ENCODE measurements around the gene PLAAT4.

Gene PLAAT4, protein sequence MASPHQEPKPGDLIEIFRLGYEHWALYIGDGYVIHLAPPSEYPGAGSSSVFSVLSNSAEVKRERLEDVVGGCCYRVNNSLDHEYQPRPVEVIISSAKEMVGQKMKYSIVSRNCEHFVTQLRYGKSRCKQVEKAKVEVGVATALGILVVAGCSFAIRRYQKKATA

DNA sequence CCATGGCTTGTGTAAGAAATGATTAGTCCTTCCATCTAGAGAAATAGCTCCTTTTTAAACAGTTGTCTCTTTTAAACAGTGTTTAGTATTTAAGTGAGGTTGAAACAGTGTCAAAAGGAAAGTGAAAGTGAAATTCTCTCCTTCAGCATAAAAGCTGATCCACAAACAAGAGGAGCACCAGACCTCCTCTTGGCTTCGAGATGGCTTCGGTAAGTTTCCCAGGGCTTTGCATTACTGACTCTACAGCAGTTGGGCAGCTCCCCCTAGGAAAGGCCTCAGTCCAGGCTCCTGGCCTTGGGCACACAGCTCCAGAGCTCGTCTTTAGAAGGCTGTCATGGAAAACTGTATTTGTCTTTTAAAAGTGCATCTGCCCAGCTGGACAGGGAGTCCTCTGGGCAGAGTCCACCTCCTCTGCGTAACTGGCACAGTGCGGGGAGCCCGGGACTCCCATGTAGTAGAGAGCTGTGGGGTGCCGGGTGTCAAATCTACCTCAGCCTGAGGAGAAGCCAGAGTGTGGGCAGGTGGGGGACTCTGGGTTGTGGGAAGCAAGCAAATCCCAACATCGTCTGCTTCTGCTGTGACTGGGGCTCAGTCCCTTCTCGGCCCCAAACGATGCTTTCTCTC is at the start of gene PLAAT4:
Gene PLAAT4 (plus strand): TSS at position 140 of the 624 bp plus-strand sequence. CDS start 61 bp downstream, at position 201.
- no peak within 1 kb of the TSS for H3K9ac ChIP-seq (ENCODE audit: insufficient read length, low read depth)
- H3K4me1 ChIP-seq (ENCODE audit: insufficient read depth, insufficient read length), result peaks cover 5% of the 10 kb centered on the region
- H3K27me3 ChIP-seq (ENCODE audit: insufficient read depth, insufficient read length), result no peaks in the 10 kb centered on the region
- no peak for DNase-seq (ENCODE audit: low read depth, low spot score)
- TF ChIP-seq ZNF274 (IDR thresholded peaks at IDR 0.05; ENCODE audit: low read depth, low read length) (no peak), SUZ12 (IDR thresholded peaks at IDR 0.05; ENCODE audit: extremely low read depth, insufficient read depth, insufficient read length) (no peak), YY1 (IDR thresholded peaks at IDR 0.05; ENCODE audit: insufficient read depth, insufficient read length) (no peak)
- no peak within 1 kb of the TSS for H3K4me3 ChIP-seq (ENCODE audit: insufficient read length, low read depth)
- H3K36me3 ChIP-seq (ENCODE audit: insufficient read depth, insufficient read length, low read length), result no peaks in the 10 kb centered on the region
- peaks cover 12% of the 10 kb centered on the region for H3K9me3 ChIP-seq (ENCODE audit: insufficient read depth, low read length)

DNA sequence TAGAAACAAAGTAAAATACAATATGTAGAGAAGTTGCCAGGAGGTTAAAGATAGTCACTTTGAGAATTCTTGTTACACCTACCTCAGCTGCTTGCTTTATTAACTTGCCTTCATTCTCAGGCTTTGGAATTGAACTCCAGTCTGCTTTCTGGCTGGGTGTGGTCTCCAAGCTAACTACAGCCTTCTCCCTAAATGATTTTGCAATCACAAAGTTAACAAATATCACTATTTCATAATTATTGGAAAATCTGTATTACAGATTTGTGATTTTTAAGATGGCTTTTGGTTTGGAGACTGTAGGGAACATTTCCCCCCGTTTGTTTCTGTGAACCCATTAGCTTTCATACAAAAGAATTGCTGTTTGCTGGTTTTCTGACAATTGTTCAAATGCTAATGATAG is 47.8 kb upstream of the PLAAT4 start:
- TF ChIP-seq ZNF274 (IDR thresholded peaks at IDR 0.05; ENCODE audit: low read depth, low read length) (no peak), SUZ12 (IDR thresholded peaks at IDR 0.05; ENCODE audit: extremely low read depth, insufficient read depth, insufficient read length) (no peak), YY1 (IDR thresholded peaks at IDR 0.05; ENCODE audit: insufficient read depth, insufficient read length) (no peak)
- Histone ChIP-seq H3K4me1 (ENCODE audit: insufficient read depth, insufficient read length) (no peaks in the 10 kb centered on the region), H3K36me3 (ENCODE audit: insufficient read depth, insufficient read length, low read length) (no peaks in the 10 kb centered on the region), H3K27me3 (ENCODE audit: insufficient read depth, insufficient read length) (no peaks in the 10 kb centered on the region), H3K9ac (ENCODE audit: insufficient read length, low read depth) (no peak overlapping the region), H3K4me3 (ENCODE audit: insufficient read length, low read depth) (no peak overlapping the region), H3K9me3 (ENCODE audit: insufficient read depth, low read length) (peaks cover 44% of the 10 kb centered on the region)
- DNase-seq (ENCODE audit: low read depth, low spot score), result no peak

DNA sequence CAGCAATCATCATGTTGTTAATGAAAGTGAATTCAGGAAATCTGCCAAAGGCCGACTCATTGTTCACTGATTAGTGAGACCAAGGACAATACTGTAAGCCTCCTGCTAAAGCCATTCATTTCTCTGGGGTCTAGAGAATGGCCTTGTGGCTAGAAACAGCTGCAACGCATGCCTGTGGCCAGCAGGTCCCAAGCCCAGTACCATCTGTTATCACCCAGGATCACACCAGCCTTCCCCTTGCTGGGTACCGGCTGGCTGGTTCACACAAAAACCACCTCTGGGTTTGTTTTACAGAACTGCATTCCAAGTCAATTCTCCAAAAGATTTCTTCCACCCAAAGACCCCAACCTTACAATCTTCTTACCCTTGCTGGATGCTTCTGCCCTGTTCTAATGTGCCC is 46.7 kb upstream of the PLAAT4 start:
- TF ChIP-seq YY1 (IDR thresholded peaks at IDR 0.05; ENCODE audit: insufficient read depth, insufficient read length), result no peak
- TF ChIP-seq ZNF274 (IDR thresholded peaks at IDR 0.05; ENCODE audit: low read depth, low read length), result no peak
- TF ChIP-seq SUZ12 (IDR thresholded peaks at IDR 0.05; ENCODE audit: extremely low read depth, insufficient read depth, insufficient read length), result no peak
- H3K9me3 ChIP-seq (ENCODE audit: insufficient read depth, low read length), result peaks cover 38% of the 10 kb centered on the region
- DNase-seq (ENCODE audit: low read depth, low spot score), result no peak

DNA sequence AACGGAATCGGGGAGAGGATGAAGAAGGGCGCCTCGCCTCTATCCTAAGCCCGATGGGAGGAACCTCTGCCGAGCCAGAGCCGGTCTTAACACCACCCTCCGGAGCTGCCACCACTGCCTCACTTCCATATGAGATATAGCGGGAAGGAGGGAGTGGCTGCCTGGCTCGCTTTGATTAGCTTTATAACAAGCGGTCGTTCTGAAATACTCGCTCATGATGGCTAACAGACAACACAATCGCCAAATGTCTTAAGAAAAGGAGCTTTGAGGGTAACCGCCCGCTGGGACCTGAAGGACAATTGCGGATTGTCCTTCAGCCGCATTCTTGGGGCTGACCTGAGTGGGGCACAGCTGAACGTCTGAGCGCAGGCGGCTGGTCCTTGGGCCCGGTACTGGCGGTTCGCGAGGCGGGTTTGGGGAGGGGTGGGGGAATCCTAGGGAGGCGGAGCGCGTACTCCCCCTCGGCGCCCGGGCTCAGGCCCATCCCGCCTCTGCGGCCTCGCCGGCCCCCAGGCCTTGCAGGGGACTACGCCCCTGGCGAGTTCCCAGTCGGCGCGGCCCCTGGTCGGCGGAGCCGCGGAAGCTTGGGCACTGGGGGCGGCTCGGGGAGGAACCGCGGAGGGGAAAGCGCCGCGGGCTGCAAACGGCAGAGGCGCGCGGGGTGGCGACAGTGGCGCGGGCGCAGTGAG is 45.9 kb upstream of the PLAAT4 start, which contains the start of gene PLAAT5:
Gene PLAAT5 (minus strand): TSS at position 617 of the 689 bp plus-strand sequence. CDS start 133 bp downstream, at position 484.
- no peak for TF ChIP-seq SUZ12 (IDR thresholded peaks at IDR 0.05; ENCODE audit: extremely low read depth, insufficient read depth, insufficient read length)
- no peak for TF ChIP-seq YY1 (IDR thresholded peaks at IDR 0.05; ENCODE audit: insufficient read depth, insufficient read length)
- no peak for TF ChIP-seq ZNF274 (IDR thresholded peaks at IDR 0.05; ENCODE audit: low read depth, low read length)
- no peaks in the 10 kb centered on the region for H3K27me3 ChIP-seq (ENCODE audit: insufficient read depth, insufficient read length)
- peaks cover 30% of the 10 kb centered on the region for H3K9me3 ChIP-seq (ENCODE audit: insufficient read depth, low read length)
- H3K4me3 ChIP-seq (ENCODE audit: insufficient read length, low read depth), result peak within 1 kb of the TSS; percentile 48
- H3K36me3 ChIP-seq (ENCODE audit: insufficient read depth, insufficient read length, low read length), result no peaks in the 10 kb centered on the region
- H3K4me1 ChIP-seq (ENCODE audit: insufficient read depth, insufficient read length), result no peaks in the 10 kb centered on the region
- DNase-seq (ENCODE audit: low read depth, low spot score), result no peak
- peak within 1 kb of the TSS; percentile 81 for H3K9ac ChIP-seq (ENCODE audit: insufficient read length, low read depth)

More for the DNA sequence above, 46.7 kb upstream of the PLAAT4 start:
- H3K4me1 ChIP-seq (ENCODE audit: insufficient read depth, insufficient read length), result no peaks in the 10 kb centered on the region
- H3K36me3 ChIP-seq (ENCODE audit: insufficient read depth, insufficient read length, low read length), result no peaks in the 10 kb centered on the region
- no peak overlapping the region for H3K4me3 ChIP-seq (ENCODE audit: insufficient read length, low read depth)
- no peaks in the 10 kb centered on the region for H3K27me3 ChIP-seq (ENCODE audit: insufficient read depth, insufficient read length)
- no peak overlapping the region for H3K9ac ChIP-seq (ENCODE audit: insufficient read length, low read depth)

DNA sequence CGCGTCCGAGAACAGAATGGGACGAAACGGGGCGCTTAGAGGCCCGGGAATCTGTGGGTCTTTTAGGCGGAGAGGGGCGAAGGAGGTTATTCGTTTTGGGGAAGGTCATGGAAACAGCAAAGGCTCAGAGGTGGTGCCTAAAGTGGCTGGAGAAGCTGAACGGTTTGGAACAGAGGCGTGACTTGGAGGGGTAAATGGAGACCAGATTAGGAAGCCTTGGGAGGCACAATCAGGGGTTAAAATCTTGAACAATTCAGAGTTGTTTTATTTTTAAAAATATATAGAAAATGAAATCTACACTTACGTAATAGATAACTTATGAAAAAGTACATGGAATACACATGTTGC is 45.4 kb upstream of the PLAAT4 start:
- Histone ChIP-seq H3K9me3 (ENCODE audit: insufficient read depth, low read length) (peaks cover 25% of the 10 kb centered on the region), H3K4me3 (ENCODE audit: insufficient read length, low read depth) (peak overlapping the region; percentile 48), H3K36me3 (ENCODE audit: insufficient read depth, insufficient read length, low read length) (no peaks in the 10 kb centered on the region), H3K9ac (ENCODE audit: insufficient read length, low read depth) (peak overlapping the region; percentile 81), H3K27me3 (ENCODE audit: insufficient read depth, insufficient read length) (no peaks in the 10 kb centered on the region), H3K4me1 (ENCODE audit: insufficient read depth, insufficient read length) (no peaks in the 10 kb centered on the region)
- DNase-seq (ENCODE audit: low read depth, low spot score), result no peak
- TF ChIP-seq SUZ12 (IDR thresholded peaks at IDR 0.05; ENCODE audit: extremely low read depth, insufficient read depth, insufficient read length) (no peak), ZNF274 (IDR thresholded peaks at IDR 0.05; ENCODE audit: low read depth, low read length) (no peak)

DNA sequence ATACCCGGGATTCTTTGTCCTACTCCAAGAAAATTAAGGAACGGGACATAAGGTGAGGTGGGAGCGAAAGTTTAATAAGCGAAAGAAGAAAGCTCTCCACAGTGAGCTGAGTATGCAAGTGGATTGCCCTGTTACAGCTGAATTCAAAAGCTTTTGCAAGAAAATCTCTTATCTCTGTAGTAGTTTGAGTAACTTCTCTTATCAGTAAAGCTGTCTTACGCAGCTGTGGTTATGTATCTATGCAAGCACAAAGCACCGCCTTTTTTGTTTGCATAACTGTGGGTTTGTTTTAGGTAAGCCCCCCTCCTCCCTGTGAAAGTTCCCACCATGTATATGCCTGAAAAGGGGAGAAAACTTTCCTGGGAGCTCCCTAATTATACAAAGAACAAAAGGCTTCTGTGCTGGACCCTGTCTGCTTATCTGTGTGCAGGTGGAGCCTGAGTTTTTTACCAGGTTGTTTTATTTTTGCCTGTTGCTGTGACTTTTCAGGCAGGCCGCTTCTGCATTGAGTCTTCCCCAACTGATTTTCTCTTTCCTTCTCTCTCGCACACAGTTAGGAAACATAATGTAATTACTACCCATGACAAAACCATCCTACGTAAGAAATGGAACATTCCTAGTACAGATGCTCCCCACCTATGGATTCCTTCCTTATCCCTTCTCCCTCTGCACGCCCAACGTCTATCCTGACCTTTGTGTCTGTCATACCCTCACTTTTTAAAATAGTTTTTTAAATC is 44.8 kb upstream of the PLAAT4 start:
- no peaks in the 10 kb centered on the region for H3K36me3 ChIP-seq (ENCODE audit: insufficient read depth, insufficient read length, low read length)
- DNase-seq (ENCODE audit: low read depth, low spot score), result no peak
- no peak overlapping the region for H3K9ac ChIP-seq (ENCODE audit: insufficient read length, low read depth)
- no peaks in the 10 kb centered on the region for H3K27me3 ChIP-seq (ENCODE audit: insufficient read depth, insufficient read length)
- peak overlapping the region; percentile 48 for H3K4me3 ChIP-seq (ENCODE audit: insufficient read length, low read depth)
- no peaks in the 10 kb centered on the region for H3K4me1 ChIP-seq (ENCODE audit: insufficient read depth, insufficient read length)
- H3K9me3 ChIP-seq (ENCODE audit: insufficient read depth, low read length), result peaks cover 19% of the 10 kb centered on the region
- no peak for TF ChIP-seq YY1 (IDR thresholded peaks at IDR 0.05; ENCODE audit: insufficient read depth, insufficient read length)
- no peak for TF ChIP-seq ZNF274 (IDR thresholded peaks at IDR 0.05; ENCODE audit: low read depth, low read length)
- no peak for TF ChIP-seq SUZ12 (IDR thresholded peaks at IDR 0.05; ENCODE audit: extremely low read depth, insufficient read depth, insufficient read length)

All from NT2/D1 (cell line).